BJ (cell line): ENCODE measurements around the gene SRGAP3. TPM values are rescaled to one million over a fixed set of nuclear protein-coding genes. Genes with fewer than 3 reads are reported as not detected.

ENCODE experiments used
- CTCF ChIA-PET: fragments of 350-600 bp; formaldehyde crosslinking; extraction: SDS; loops from one replicate; lab custom pipeline; 2021; ENCODE audit warnings: antibody characterized with exemption, inconsistent platforms; lab: Yijun Ruan, JAX
- POLR2A ChIA-PET: fragments of 300-600 bp; sonication (Branson Sonifier 250); formaldehyde crosslinking; extraction: SDS; loops from one replicate; lab custom pipeline; 2021; ENCODE audit warnings: antibody characterized with exemption; lab: Charles Lee
- DNase-seq: peaks from one replicate; pipeline ENCODE4 v3.0.0-alpha.2; 2011; ENCODE audit warnings: low read depth
- H3K27me3 ChIP-seq: 2 replicates; pipeline ENCODE4 v1.6.0; 2011; ENCODE audit warnings: low read length; ENCODE audit not compliant: control insufficient read depth, insufficient read depth
- H3K36me3 ChIP-seq: 2 replicates; pipeline ENCODE4 v1.5.1; 2011; ENCODE audit warnings: low read length; ENCODE audit not compliant: control insufficient read depth, insufficient read depth
- H3K4me3 ChIP-seq: 2 replicates; pipeline ENCODE4 v1.5.1; 2011; ENCODE audit warnings: low read depth, mild to moderate bottlenecking, control low read depth, low read length
- polyA plus RNA-seq: library from polyadenylated mRNA; depleted of rRNA; stranded (reverse); fragments of >200 nt; gene quantifications from 2 replicates; pipeline ENCODE4 v1.2.3, GENCODE V29; 2011; rRNA removed
- small RNA-seq: library from RNA; depleted of rRNA; stranded (forward); fragments of <200 nt; gene quantifications from one replicate; pipeline ENCODE3, GENCODE V24; 2012; ENCODE audit warnings: low replicate concordance, low read depth; ENCODE audit not compliant: insufficient read length
- TF ChIP-seq, protein P1 (sequence below): IDR thresholded peaks from 2 replicates; pipeline ENCODE4 v1.5.1; 2011; ENCODE audit warnings: low read depth, mild to moderate bottlenecking, control low read depth, inconsistent platforms, low read length, moderate library complexity; ENCODE audit not compliant: insufficient read depth

Gene SRGAP3
- polyA plus RNA-seq, 1 experiment: 0.75 TPM

DNA sequence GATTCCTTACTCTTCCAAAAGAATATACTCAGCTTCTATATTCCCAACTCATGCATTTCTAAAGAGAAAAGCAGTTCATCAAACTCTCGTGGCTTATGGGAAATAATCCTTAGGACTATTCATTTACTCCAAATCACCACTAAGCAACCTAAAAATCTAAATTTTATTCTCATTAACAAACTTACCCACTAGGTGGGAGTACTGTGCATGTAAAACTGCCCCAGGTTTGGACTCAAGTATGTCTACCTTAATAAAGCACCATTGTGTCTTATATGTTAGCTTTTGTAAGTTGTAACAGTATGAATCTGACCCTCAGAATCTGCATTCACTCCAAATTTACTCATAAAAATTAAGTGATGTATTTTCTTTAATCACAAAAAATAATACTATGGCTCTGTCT is 311.4 kb downstream of the SRGAP3 start:
- Histone ChIP-seq H3K4me3 (no peak overlapping the region), H3K36me3 (no peaks in the 10 kb centered on the region), H3K27me3 (no peaks in the 10 kb centered on the region)
- POLR2A ChIA-PET: no interaction called here
- TF ChIP-seq, protein P1, sequence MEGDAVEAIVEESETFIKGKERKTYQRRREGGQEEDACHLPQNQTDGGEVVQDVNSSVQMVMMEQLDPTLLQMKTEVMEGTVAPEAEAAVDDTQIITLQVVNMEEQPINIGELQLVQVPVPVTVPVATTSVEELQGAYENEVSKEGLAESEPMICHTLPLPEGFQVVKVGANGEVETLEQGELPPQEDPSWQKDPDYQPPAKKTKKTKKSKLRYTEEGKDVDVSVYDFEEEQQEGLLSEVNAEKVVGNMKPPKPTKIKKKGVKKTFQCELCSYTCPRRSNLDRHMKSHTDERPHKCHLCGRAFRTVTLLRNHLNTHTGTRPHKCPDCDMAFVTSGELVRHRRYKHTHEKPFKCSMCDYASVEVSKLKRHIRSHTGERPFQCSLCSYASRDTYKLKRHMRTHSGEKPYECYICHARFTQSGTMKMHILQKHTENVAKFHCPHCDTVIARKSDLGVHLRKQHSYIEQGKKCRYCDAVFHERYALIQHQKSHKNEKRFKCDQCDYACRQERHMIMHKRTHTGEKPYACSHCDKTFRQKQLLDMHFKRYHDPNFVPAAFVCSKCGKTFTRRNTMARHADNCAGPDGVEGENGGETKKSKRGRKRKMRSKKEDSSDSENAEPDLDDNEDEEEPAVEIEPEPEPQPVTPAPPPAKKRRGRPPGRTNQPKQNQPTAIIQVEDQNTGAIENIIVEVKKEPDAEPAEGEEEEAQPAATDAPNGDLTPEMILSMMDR: peak; percentile 50
- DNase-seq: no peak
- CTCF ChIA-PET: interaction anchor here (0.6 to 2.1 kb wide), 11 partner anchors 16 to 274 kb away, joined by 3 to 10 read pairs (median 3); no protein-coding TSS in a partner anchor

DNA sequence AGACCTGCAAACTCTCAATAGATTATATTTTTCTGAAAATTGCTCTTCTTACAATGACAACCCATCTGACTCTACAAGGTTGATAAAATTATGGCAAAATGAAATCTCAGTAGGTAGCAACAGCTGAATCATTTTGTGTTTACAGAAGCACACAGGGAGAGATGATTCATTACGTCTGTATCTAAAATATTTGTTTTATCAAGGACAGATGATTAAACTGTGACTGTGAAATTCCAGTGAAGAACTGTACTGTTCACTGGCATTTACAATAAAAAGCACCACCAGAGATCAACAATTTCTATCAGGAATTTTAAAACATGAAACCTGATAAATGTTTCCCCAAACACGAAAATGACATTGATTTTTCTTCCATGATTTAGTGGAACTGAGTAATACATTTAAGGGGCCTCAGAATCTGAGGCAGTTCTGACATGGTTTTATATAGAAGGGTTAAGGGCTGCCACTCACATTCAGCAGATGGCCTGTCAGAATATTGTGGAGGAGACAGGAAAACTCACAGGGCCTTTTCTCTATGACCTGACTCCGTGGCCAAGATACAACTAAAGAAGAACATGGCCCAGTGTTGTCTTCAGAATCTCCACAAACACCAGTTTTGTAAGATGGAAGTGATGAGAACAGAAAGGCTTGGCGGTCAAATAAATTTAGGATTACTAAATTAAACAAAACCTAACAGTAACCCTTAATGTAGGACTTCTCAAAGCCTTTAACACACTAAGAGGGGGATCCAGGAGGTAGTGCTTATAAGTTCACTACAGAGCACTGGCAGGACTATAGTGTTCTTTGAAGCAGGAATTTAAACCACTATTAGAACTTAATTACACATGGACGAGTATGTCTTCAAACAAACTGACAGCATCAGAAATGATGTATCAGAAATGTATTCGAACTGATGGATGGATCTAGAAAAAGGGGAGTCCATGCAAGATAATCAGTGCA is 312.1 kb downstream of the SRGAP3 start:
- TF ChIP-seq, protein P1: no peak
- CTCF ChIA-PET: interaction anchor here (0.7 to 2.4 kb wide), 11 partner anchors 11 to 274 kb away, joined by 3 to 15 read pairs (median 3); partner anchors contain the start of gene OXTR
- Histone ChIP-seq H3K27me3 (no peaks in the 10 kb centered on the region), H3K4me3 (no peak overlapping the region), H3K36me3 (no peaks in the 10 kb centered on the region)
- peak; percentile 62 for DNase-seq
- POLR2A ChIA-PET: interaction anchor here (0.6 to 1.0 kb wide), 3 partner anchors 161 to 436 kb away, joined by 4 read pairs; partner anchors contain the start of gene LMCD1

DNA sequence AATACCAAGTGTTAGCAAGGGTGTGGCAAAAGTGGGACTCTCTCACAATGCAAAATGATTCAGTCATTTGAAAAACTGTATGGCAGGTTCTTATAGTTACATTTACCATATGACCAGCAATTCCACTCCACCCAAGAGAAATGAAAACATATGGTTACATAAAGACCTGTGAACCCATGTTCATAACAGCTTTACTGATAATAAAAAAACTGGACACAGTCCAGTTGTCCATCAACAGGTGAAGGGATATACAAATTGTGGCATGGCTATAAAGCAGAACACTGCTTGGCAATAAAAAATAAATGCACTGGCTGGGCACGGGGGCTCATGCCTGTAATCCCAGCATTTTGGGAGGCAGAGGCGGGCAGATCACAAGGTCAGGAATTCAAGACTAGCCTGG is 316.9 kb downstream of the SRGAP3 start:
- no peak for DNase-seq
- POLR2A ChIA-PET: no interaction called here
- TF ChIP-seq, protein P1: no peak
- CTCF ChIA-PET: interaction anchor here (0.6 kb wide), 1 partner anchor 21 kb away, joined by 3 read pairs; no protein-coding TSS in a partner anchor
- Histone ChIP-seq H3K36me3 (no peaks in the 10 kb centered on the region), H3K4me3 (no peak overlapping the region), H3K27me3 (no peaks in the 10 kb centered on the region)

GRCh38 chr3:8931342-8931741 is 318.1 kb downstream of the SRGAP3 start:
- TF ChIP-seq, protein P1: no peak
- Histone ChIP-seq H3K36me3 (no peaks in the 10 kb centered on the region), H3K4me3 (peak overlapping the region; percentile 4; the same call in 1 of the 2 replicates), H3K27me3 (no peaks in the 10 kb centered on the region)
- no peak for DNase-seq
- ChIA-PET POLR2A (no interaction called here), CTCF (no interaction called here)

Small RNAs within 50 kb of the gene (small RNA-seq; reads per million reads assigned to genes)
- not detected for gene RF00416

Other genes starting within 250 kb of the SRGAP3 start
- 18.2 and 38.5 TPM in 2 replicates for gene THUMPD3, start 113.4 kb upstream of the SRGAP3 start, polyA plus RNA-seq
- 47.4 and 55.1 TPM in 2 replicates for gene SETD5, start 148.0 kb upstream of the SRGAP3 start, polyA plus RNA-seq